Transverse colon (tissue), 4 donors: ENCODE results near the gene UBE4A. TPM values are rescaled to one million over a fixed set of nuclear protein-coding genes. Genes with fewer than 3 reads are reported as not detected.

Source experiments
- DNase-seq: peaks from one replicate; pipeline ENCODE4 v3.0.0-alpha.2; 2019
- H3K27ac ChIP-seq, 4 donors: fragments of 200-600 bp; sonication (generic); 2 replicates each; pipeline ENCODE4 v1.5.1; 2016 to 2018; ENCODE audit warnings: inconsistent platforms in 4 of 4
- H3K27me3 ChIP-seq: fragments of 200-600 bp; sonication (generic); 2 replicates; pipeline ENCODE4 v1.5.1; 2017; ENCODE audit warnings: inconsistent platforms
- H3K36me3 ChIP-seq, 4 donors: fragments of 200-600 bp; sonication (generic); 2 replicates each; pipeline ENCODE4 v1.5.1; 2017 to 2019; ENCODE audit warnings: inconsistent platforms in 4 of 4
- H3K4me1 ChIP-seq, 4 donors: fragments of 200-600 bp; sonication (generic); 2 replicates each; pipeline ENCODE4 v1.5.1; 2017 to 2020; ENCODE audit warnings: inconsistent platforms in 4 of 4
- H3K4me3 ChIP-seq, 4 donors: fragments of 200-600 bp; sonication (generic); 1 replicate in 1 of 4; 2 replicates in 3 of 4; pipeline versions ENCODE4 v1.5.1 to v1.6.1; 2017 to 2019; ENCODE audit warnings: inconsistent platforms in 4 of 4
- H3K9me3 ChIP-seq, 2 donors: fragments of 200-600 bp; sonication (generic); 2 replicates each; pipeline ENCODE4 v1.5.1; 2017 to 2019; ENCODE audit warnings: inconsistent platforms in 2 of 2
- CTCF ChIP-seq, 5 experiments: fragments of 200-600 bp in 3 of 5; fragments of 450-650 bp in 2 of 5; sonication (generic) in 3 of 5; IDR thresholded peaks; 1 replicate in 2 of 5; 2 replicates in 3 of 5; pipeline ENCODE4 v1.5.1; 2016 to 2017; ENCODE audit warnings: antibody characterized with exemption in 5 of 5, inconsistent platforms in 3 of 5, mild to moderate bottlenecking in 2 of 5, moderate library complexity in 1 of 5
- EP300 ChIP-seq: sonication (generic); formaldehyde crosslinking; IDR thresholded peaks from one replicate; pipeline ENCODE4 v1.6.1; 2017; ENCODE audit warnings: antibody characterized with exemption, low read depth
- POLR2A ChIP-seq: fragments of 450-650 bp; IDR thresholded peaks from one replicate; pipeline ENCODE4 v1.6.1; 2016; ENCODE audit warnings: antibody characterized with exemption, mild to moderate bottlenecking, moderate library complexity
- POLR2AphosphoS5 ChIP-seq, 3 donors: sonication (generic); formaldehyde crosslinking; IDR thresholded peaks; one replicate each; pipeline ENCODE4 v1.6.1; 2016; ENCODE audit warnings: antibody characterized with exemption in 3 of 3
- WGBS, 2 donors: methylation state at CpG; one replicate each; pipeline ENCODE4 v1.1.5; 2018; ENCODE audit warnings: low coverage in 1 of 2; 5-methylcytosine and 5-hydroxymethylcytosine counted together
- in situ Hi-C, 4 donors: fragments of 200-750 bp; cut with MboI; loops; one replicate each; pipeline versions ENCODE4 v1.15.0 to v1.15.1; 2017; ENCODE audit warnings: low sequenced_read_pairs in 3 of 4, low pct_ligation_motif_present in 1 of 4, low pct_unique_long_range_greater_than_20kb in 1 of 4
- intact Hi-C: fragments of 100-400 bp; cut with DNase I; formaldehyde crosslinking; loops from one replicate; pipeline ENCODE4 v1.15.1; 2023; ENCODE audit warnings: low total_unique reads
- total RNA-seq, 4 donors: library from RNA; depleted of rRNA; stranded (reverse); fragments of >200 nt; gene quantifications; one replicate each; pipeline ENCODE4 v1.1.0, GENCODE V29; 2016

The UBE4A gene
- total RNA-seq, 4 donors from 2014 or later = 42.3 to 54.3 (median 49.2) TPM

- intact Hi-C loops = no loop called here
- H3K9me3 ChIP-seq = no peaks in the 10 kb centered on the region
- H3K27me3 ChIP-seq = peaks cover 14% of the 10 kb centered on the region
- H3K4me1 ChIP-seq = no peaks in the 10 kb centered on the region
- no peaks in the 10 kb centered on the region for H3K36me3 ChIP-seq
- 85% methylated on average over 13 of the region's 13 CpGs; no CpG with 5 or more reads in 1 of the 2 donors for WGBS, 2 donors
- in situ Hi-C loops = loop anchor here in 1 of 4 donors (10.0 kb wide), 1 partner anchor 48 kb away; no protein-coding TSS in a partner anchor
- H3K27ac ChIP-seq = peak within 1 kb of the TSS; percentile 38 to 53 (median 44)
- TF ChIP-seq POLR2AphosphoS5 (IDR thresholded peaks at IDR 0.05) (peak in 1 of 3 donors; percentile 19), POLR2A (peak; percentile 26), EP300 (no peak), CTCF (IDR thresholded peaks at IDR 0.05) (no peak)
- peak within 1 kb of the TSS in 2 of 4 donors; percentile 2 to 12 for H3K4me3 ChIP-seq
- DNase-seq = no peak
Observed at GRCh38 chr11:118342503-118343161, 16.8 kb upstream of the UBE4A start, which contains the start of gene CD3D. Gene CD3D (minus strand): TSS chr11:118342705. CDS start chr11:118342607, 98 bp downstream.

- H3K27me3 ChIP-seq = peaks cover 20% of the 10 kb centered on the region
- no peaks in the 10 kb centered on the region for H3K4me1 ChIP-seq
- in situ Hi-C loops = loop anchor here in 1 of 4 donors (10.0 kb wide), 1 partner anchor 48 kb away; no protein-coding TSS in a partner anchor
- peak overlapping the region; percentile 29 to 48 (median 35) for H3K27ac ChIP-seq
- 54 to 71% methylated on average over 4 to 9 of the region's 9 CpGs for WGBS, 2 donors
- intact Hi-C loops = no loop called here
- H3K4me3 ChIP-seq = no peak overlapping the region
- H3K36me3 ChIP-seq = no peaks in the 10 kb centered on the region
- H3K9me3 ChIP-seq = no peaks in the 10 kb centered on the region
- no peak for DNase-seq
- TF ChIP-seq CTCF (IDR thresholded peaks at IDR 0.05) (no peak), EP300 (no peak), POLR2AphosphoS5 (IDR thresholded peaks at IDR 0.05) (no peak), POLR2A (no peak)
Observed at GRCh38 chr11:118343248-118343647, 16.2 kb upstream of the UBE4A start.

DNA sequence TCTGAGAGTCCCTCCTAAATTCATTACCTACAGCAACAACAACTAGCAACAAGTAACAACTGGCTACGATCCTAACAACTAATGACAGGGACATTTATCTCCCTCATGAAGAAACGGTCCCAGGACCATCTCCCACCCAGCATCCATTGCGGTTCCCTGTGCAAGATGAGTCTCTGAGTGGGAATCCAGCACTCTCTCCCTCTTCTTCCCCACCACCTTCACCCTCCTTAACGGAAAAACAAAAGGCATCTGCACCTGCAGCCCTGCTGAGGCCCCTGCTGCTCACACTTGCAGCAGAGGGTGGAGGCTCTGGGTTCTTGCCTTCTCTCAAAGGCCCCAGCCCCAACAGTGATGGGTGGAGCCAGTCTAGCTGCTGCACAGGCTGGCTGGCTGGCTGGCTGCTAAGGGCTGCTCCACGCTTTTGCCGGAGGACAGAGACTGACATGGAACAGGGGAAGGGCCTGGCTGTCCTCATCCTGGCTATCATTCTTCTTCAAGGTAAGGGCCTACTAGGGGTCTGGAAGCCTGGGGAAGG lies 15.4 kb upstream of the UBE4A start, which contains the start of gene CD3G:
TSS of gene CD3G (plus strand) at position 364 of the 535 bp plus-strand sequence. CDS start at position 444, 80 bp downstream.
- in situ Hi-C loops (loop anchor here in 1 of 4 donors (10.0 kb wide), 1 partner anchor 49 kb away; no protein-coding TSS in a partner anchor), intact Hi-C loops (no loop called here)
- H3K4me3 ChIP-seq = peak within 1 kb of the TSS in 1 of 4 donors; percentile 16
- no peaks in the 10 kb centered on the region for H3K36me3 ChIP-seq
- H3K4me1 ChIP-seq = no peaks in the 10 kb centered on the region
- peak within 1 kb of the TSS; percentile 29 to 48 (median 35) for H3K27ac ChIP-seq
- WGBS, 2 donors = 71 to 79% methylated on average over 3 to 6 of the region's 6 CpGs
- TF ChIP-seq EP300 (no peak), POLR2AphosphoS5 (IDR thresholded peaks at IDR 0.05) (peak in 1 of 3 donors; percentile 30), POLR2A (peak; percentile 44)
- no peaks in the 10 kb centered on the region for H3K9me3 ChIP-seq
- DNase-seq = peak; percentile 32
- H3K27me3 ChIP-seq = peaks cover 28% of the 10 kb centered on the region

GRCh38 chr11:118349475-118349874 lies 9.9 kb upstream of the UBE4A start:
- no peaks in the 10 kb centered on the region for H3K36me3 ChIP-seq
- no peak for DNase-seq
- intact Hi-C loops = no loop called here
- H3K4me3 ChIP-seq = no peak overlapping the region
- no peak overlapping the region for H3K27ac ChIP-seq
- in situ Hi-C loops = loop anchor here in 2 of 4 donors (5.0 to 10.0 kb wide), 2 partner anchors 52 to 55 kb away; no protein-coding TSS in a partner anchor
- peaks cover 49% of the 10 kb centered on the region for H3K27me3 ChIP-seq
- TF ChIP-seq POLR2A = no peak
- no peaks in the 10 kb centered on the region for H3K9me3 ChIP-seq
- no peaks in the 10 kb centered on the region for H3K4me1 ChIP-seq
- 72 to 82% methylated on average over 4 to 6 of the region's 6 CpGs for WGBS, 2 donors
